D721Med (cell line): ENCODE results near the gene ROR2.

Experiments used
- DNase-seq: peaks from one replicate; pipeline ENCODE4 v3.0.0; 2011; ENCODE audit warnings: low spot score; ENCODE audit not compliant: insufficient read length
- FAIRE-seq: peaks from 2 replicates; lab custom pipeline; 2011; peaks lifted over from hg19 to GRCh38; lab: Jason Lieb, UNC
- CTCF ChIP-seq: IDR thresholded peaks from 2 replicates; pipeline ENCODE4 v1.5.1; 2012; ENCODE audit warnings: mild to moderate bottlenecking, control low read depth; ENCODE audit not compliant: insufficient read depth; ENCODE audit errors: missing control alignments

Gene ROR2

GRCh38 chr9:91894536-91894935, 55.5 kb downstream of the ROR2 start:
- DNase-seq (no peak), FAIRE-seq (no peak)
- TF ChIP-seq CTCF, result no peak

GRCh38 chr9:91894023-91894422, 56.0 kb downstream of the ROR2 start:
- DNase-seq, result no peak
- TF ChIP-seq CTCF, result no peak
- FAIRE-seq, result no peak

GRCh38 chr9:91891915-91892314, 58.1 kb downstream of the ROR2 start:
- no peak for TF ChIP-seq CTCF
- DNase-seq, result no peak
- FAIRE-seq, result no peak

- FAIRE-seq, result no peak
- TF ChIP-seq CTCF, result no peak
- no peak for DNase-seq
Observed at GRCh38 chr9:91890662-91891061, 59.4 kb downstream of the ROR2 start.

GRCh38 chr9:91889161-91889911, 60.7 kb downstream of the ROR2 start:
- FAIRE-seq, result no peak
- TF ChIP-seq CTCF, result no peak
- no peak for DNase-seq

- DNase-seq (no peak), FAIRE-seq (no peak)
- TF ChIP-seq CTCF, result no peak
Observed at GRCh38 chr9:91886414-91887076, 63.5 kb downstream of the ROR2 start.

GRCh38 chr9:91885746-91886413, 64.1 kb downstream of the ROR2 start:
- no peak for TF ChIP-seq CTCF
- no peak for DNase-seq
- no peak for FAIRE-seq
